ENCODE results near the gene ABCA4.
A peak's percentile ranks its signal among the peaks of the same experiment; 100 is the strongest.
"Not testable (repeated sequence)": the region's sequence is repeated elsewhere in the genome, so short reads cannot be mapped to it uniquely, and the experiment has no call there.

The ABCA4 gene

DNA sequence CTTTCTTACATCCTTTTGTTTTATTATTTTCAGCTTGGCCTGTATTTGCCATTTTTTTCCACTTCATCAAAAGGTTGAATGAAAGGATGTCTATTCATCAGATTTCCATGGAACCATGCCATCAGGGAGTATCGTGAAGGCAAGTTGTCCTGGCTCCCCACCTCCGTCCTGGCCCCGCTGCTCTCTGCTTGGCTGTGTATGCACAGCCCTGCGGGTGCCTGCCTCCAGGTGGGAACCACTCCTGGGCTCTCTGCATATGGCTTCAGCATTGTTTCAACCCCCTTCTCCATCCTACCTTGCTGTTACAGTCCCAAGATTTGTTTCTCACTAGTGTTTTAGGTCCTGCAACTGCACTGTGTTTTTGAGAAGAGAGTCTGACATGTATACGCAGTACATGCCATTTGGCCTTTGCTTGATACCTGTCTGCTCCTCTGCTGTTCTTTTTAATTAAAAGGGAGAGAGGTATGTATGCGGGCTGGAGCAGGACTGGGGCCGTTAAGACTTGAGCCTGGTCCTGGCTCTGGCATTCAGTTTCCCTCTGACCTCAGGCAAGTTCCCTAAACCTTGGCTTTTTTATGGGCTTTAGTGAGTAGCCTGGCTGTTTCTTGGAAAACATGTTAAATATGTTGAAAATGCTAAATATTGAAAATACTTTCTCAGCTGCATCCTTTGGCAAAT is 141.8 kb downstream of the ABCA4 start:
- no peak for DNase-seq
- no peak for ATAC-seq

DNA sequence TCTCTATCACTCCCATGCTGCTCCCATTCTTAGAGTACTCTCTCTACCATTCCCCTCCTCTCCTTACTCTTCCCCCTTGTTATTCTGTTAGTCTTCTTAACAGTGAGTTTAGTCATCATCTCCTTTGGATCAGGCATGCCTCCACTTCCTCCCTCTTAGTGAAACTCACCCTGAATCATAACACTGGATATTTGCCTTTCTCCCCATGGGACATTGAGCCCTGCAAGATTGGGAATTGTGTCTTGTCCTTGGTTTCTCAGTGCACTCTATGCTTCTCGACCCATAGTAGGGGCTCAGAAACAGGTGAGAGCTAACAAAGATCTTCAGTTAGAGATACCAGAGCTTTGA is 143.4 kb downstream of the ABCA4 start:
- ATAC-seq, result no peak
- no peak for DNase-seq

DNA sequence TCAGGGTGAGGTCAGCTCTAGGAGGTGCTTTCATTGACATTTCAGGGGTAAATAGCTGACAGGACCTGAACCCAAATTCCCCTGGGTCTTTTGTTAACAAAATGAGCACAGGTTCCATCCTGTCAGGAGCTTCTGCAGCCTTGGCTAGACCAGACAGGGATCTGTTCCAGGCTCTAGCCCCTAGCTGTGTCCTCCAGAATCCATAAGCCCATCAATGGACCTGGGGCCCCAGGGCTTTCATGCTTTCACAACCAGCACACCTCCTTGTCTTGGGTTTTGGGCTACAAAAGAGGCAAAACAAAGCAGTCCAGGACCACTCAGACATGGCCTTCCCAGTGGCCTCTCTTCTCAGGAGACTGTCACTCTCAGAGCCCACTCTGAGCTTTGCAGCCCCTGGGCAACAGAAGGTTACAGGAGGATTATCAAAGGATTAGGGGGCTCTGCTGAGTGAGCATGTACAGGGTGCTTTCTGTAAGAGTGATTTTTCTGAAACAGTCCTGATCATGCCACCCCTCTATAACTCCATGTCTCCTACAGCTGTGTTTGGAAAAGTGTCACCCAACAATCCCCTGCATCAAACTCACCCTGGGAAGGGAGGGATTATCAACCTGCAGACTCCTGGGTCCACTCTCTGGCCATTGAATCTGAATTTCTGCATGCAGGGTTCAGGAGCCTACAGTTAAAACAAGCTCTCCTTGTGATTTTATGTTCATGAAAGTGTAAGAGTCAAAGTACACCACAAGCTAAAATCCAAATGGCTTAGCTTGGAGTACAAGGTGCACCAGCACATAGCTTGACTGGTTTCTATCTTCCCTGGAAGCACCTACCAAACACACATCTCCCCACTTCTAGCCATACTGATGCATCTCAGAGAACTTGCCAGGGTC is 144.0 kb downstream of the ABCA4 start:
- ATAC-seq (no peak), DNase-seq (no peak)

DNA sequence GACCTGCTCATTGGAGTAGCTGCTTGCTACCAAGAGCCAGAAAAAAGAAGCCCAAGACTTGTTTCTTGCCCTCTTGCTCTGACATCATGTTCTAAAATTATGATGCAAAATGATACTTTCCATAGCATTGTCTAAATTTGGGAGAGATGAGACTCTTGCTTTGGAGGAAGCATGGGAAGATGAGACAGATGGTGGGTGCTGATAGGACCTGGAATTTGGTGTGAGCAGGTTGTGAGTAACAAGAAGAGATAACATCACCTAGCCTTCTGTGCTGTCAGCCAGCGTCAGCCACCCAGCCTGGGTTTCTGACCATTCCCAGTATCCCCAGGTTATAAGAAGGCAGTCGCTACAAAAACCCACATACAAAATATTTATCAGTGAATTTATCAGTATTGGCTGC is 144.7 kb downstream of the ABCA4 start:
- ATAC-seq (no peak), DNase-seq (no peak)

DNA sequence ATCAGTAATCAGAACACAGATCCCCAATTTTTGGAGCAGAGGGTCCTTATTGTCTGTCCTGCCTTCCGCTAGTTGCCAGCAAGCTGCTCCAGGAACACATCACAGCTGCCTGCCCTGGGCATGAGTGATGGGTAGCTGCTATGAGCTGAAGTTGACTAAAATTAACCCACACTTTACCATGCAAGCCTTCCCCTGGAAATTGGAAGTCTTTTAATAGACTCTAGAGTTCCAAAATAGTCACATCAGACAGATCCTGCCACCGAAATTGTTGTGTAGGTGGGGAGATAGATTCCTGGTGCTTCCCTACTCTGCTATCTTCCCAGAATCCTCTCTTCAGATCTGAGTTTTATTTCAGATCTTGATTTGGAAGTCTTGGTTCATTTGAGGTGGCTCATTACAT is 148.6 kb downstream of the ABCA4 start:
- no peak for DNase-seq
- no peak for ATAC-seq

DNA sequence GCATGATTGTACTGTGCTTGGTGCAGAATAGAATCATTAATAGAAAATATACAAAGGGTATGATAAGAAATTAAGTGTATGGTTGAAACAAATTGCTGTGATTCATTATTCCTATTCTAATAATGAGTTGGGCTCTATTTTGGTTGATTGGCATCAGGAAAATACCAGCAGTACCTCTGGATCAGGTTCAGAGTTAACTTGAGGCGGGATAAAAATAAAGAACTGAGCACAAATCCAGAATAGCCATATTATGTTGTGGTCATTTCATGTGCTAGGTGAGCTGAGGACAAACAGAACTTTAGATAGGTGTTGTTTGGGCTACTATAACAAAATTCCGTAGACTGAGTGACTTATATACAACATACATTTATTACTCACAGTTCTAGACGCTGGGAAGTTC is 151.1 kb downstream of the ABCA4 start:
- DNase-seq, result no peak
- no peak for ATAC-seq

DNA sequence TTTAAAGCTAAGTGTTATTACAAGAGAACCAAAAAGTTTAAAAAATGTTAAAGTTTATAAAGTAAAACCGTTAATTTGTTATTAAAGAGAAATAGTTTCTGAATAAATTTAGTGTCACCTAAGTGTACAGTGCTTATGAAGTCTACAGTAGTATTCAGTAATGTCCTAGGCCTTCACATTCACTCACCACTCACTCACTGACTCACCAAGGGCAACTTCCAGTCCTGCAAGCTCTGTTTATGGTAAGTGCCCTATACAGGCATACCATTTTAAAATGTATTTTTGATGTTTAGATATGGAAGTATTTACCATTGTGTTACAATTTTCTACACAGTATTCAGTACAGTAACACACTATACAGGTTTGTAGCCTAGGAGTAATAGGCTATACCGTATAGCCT is 151.6 kb downstream of the ABCA4 start:
- ATAC-seq, result no peak

DNA sequence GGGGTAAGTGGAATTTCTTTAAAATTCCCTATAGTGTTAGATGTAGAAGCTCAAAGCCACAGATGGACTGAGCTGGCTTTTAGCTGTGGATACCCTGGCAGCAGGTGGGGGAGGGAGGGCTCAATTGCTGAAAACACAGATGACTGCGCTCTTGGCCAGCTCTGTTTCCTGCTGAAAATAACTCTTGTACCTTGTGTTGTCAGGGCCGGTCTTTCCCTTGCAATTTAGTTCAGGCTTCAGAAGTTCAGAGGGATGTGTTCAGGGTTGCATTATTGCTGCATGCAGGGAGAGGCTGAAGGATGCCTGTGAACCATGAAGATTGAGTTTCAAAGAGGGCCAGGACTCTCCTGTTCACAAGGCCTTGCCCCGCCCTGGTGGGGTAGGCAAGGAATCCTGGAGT is 153.6 kb downstream of the ABCA4 start:
- no peak for DNase-seq

More for the DNA sequence above, 151.6 kb downstream of the ABCA4 start:
- no peak for DNase-seq

DNA sequence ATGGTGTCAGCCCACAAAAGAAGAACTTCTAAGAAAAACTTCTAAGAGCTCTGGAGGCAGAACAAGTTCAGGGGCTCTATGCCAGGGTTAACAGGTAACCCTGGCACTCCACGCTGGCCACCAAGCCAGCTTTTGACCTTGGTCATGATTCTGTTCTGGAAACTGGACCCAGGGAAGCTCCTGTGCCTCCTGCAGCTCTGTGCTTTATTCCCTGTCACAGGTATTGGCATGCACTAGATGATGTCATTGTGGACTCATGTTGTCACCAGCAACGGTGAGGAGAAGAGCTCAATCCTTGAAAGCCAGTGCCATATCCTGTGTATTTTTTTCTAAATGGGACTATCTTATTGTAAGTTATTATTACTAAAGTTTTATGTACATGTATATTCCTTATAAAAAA is 155.1 kb downstream of the ABCA4 start:
- DNase-seq (no peak), ATAC-seq (no peak)

More for the DNA sequence above, 153.6 kb downstream of the ABCA4 start:
- no peak for ATAC-seq

DNA sequence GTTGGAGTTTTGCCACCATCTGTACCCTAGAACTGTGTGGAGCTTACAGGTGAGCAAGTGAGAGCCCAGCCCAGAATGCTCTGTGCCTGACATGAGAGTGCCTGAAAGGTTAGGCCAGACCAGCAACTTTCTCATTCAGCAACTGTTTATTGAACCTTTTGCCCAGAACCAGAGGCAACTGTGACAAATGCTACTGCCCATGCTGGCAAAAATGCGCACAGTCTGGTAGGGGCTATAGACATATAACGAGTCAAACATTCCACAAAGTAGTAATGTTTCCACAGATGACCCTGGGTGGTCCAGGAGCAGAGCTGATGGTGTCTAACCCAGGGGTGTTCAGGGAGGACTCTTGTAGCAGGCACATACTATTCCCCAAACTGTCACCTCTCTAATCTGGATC is 155.7 kb downstream of the ABCA4 start:
- DNase-seq (no peak), ATAC-seq (no peak)

DNA sequence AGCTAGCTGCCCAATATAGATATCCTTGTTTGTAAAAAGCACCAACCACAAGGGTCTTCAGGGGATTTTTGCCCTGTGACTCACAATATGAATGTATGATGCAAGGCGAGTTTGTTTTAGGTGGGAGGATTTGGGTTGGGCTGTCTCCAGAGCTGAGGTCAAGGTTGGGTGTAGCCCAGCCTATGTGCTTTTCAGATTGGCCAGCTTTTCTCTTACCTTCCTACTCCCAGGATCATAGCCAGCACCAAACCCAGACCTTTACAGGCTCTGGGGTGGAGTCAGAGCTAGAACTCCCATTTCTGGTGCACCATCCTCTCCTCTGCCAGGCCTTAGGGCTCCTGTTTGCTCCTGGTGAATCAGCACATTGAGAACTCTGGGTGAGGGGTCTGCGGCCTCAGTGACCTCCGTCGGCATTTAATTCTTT is 156.2 kb downstream of the ABCA4 start:
- no peak for DNase-seq
- peak; percentile 52 for ATAC-seq

DNA sequence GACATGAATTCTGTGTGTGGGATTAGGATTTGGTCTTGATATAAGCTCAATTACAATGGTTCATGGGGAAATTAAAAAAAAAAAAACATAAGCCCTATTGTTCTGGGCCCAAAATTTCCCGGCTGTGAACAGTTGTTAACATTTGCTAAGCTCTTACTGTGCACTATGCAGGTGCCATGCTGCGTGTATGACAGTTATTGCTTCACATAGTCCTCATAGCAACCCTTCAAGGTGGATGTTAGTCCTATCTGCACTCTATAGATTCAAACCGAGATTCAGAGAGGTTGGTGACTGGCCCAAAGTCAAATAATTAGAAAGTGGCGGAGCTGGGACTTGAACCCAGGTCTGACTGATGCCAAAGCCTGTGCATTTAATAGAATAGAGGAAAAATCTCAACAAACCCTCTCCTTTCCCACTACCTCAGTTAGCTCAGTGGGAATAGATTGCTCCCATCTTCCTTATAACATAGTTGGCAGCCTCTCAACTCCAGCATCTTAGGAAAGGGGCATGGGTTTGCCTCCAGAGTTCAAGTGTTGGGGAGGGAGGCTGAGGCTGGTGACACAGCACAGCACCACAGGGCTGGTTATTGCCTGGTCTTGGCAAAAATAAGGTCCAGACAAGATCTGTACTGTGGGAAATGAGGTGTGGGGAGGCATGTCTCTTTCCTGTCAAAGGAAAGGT is 156.7 kb downstream of the ABCA4 start:
- ATAC-seq (no peak), DNase-seq (no peak)

DNA sequence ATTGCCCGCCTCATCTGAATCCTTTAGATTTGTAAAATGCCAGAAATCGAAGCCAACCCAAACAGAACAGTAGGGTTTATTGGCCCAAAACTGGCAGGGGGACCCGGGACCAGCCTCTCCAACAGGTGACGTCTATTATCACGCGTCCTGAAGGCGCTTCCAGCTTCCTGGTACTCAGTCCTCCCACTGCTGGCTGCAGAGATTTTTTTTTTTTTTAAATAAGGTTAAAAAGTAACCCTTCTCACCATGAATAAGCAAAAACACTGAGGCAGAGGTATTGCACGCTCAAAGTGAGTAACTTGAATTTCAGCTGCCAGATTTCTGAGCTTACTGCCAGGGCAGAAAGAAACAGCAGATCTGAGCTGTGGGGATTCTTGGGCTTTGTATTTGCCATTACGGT is 157.4 kb downstream of the ABCA4 start:
- ATAC-seq (no peak), DNase-seq (no peak)

DNA sequence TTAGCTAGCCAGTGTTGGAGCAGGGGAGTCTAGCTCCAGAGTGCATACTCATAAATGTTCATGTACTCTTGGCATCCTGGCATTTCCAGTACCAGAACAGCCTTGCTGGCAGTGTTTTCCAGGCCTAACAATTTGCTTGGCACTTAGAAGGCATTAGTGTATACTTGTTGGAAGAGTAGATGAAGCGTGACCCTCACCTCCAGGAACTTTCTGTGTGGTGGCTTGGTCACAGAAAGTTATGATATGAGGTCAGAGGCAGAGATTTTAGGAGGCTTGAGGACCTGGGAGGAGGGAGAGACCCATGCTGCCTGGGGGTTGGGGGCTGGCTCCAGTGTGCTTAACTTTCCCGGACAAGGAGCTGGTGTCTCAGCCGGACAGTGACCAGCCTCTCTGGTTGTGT is 159.0 kb downstream of the ABCA4 start:
- ATAC-seq (no peak), DNase-seq (no peak)

DNA sequence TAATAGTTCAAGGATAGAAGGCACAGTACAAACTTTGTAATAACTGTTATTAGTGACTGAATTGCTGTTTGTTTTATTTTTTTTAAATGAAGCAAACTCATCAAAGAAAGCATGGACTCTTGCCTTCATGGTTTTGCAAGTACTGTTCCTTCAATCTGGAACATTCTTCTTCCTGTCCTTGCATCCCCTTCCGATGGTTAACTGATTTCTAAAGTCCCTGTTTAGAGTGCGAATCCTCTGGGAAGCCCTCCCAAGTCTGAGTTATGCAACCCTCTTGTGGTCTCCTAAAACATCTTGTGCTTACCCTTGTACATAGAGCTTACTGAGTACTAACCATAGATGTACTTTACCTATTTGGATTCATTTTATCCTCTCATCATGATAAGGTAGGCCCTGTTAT is 159.5 kb downstream of the ABCA4 start:
- ATAC-seq, result no peak

DNA sequence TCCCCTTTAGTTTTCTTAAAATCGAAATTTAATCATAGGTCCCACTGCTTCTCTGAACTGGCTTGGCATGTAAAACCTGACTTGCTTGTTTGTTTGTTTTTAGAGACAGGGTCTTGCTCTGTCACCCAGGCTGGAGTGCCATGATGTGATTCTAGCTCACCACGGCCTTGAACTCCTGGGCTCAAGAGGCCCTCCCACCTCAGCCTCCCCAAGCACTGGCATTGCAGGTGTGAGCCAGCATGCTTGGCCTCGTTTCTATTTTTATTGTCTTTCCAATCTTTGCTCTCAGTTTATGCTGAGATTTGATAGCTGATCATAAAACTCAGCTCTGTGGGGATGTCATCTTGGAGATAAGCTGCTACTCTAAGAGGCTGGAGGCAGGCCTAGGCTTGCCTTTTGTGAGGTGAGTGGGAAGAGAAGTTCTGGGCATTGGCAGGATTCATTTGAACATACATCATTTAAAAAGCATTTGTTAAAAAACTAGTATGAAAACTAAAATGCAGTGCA is 160.3 kb downstream of the ABCA4 start:
- DNase-seq (no peak), ATAC-seq (no peak)

More for the DNA sequence above, 159.5 kb downstream of the ABCA4 start:
- no peak for DNase-seq

DNA sequence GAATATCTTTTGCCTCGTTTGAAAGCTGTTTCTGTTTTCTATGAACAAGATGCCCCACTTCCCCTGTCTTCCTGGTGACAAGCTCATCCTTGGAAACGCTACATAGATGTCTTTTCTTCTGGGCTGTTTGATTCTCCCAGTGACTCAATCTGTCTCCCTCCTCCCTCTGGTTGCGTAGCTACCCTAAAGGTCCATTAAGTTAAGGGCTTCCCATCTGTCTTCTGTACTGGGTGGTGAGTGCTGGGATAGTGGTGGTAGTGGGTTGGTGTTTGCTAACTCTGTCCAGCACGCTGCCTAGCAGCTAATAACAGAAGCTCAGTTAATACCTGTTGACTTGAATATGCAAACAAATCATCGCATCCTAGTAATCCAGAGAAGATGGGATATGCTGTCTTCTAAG is 161.5 kb downstream of the ABCA4 start:
- DNase-seq, result no peak
- ATAC-seq, result no peak

DNA sequence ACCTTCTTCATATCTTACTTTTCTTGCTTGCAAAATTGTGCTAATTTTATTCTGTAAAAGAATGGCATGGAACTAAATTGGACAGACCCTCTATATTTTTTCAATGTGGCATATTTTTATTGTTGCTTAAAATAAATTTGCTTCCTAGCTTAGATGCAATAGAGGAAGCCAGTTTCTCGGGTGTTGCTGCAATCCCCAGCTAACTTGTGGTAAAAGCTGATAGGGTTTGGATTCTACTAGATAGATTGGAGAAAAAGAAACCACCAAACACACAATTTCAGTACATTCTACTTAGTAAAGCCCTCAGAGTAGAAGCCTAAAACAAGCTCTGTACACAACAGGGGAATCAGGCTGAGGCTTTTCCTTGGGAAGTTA is 162.2 kb downstream of the ABCA4 start:
- ATAC-seq, result no peak
- no peak for DNase-seq

DNA sequence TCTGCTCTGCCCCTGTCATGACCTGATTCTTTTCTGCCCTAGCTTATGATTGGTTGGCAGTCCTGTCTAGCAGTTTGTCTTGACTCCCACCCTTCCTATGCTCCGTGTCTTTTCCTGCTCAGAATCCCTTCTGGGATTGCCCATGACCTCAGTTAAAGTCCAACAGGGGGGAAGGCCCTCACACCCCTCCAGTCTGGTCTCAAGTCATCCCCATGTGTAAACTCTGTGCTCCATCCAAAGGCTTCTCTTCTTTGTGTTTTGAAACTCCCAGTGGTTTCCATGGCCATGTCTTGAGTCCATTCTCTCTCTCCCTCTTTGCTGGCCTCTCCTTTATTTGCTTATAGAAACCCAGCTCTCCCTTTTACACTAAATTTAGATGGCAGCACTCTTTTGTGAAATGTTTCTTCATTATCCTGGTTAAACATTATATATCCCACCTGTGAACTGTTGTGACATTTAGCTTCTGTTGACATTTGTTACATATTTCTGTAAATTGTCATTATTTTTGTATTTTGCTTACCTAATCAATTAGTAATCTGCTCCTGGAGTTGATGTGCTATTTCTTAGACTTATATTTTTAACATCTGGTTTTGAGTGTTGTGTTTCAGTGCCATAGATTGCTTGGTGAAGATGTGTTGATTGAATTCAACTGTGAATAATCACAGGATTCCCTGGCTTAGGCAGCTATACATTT is 162.8 kb downstream of the ABCA4 start:
- DNase-seq (no peak), ATAC-seq (no peak)

DNA sequence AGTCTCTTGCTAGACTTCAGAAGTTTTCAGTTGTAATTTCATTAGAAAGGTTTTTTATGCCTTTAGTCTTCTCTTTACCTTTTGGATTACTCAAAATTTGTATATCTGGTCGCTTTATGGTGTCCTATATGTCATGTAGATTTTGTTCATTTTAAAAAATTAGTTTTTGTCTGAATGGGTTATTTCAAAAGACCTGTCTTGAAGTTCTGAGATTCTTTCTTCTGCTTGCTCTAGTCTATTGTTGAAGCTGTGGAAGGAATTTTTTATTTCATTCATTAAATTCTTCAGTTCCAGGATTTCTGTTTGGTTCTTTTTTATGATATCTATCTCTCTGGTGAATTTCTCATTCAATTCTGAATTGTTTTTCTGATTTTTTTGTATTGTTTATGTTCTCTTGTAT is 165.2 kb downstream of the ABCA4 start:
- DNase-seq (no peak), ATAC-seq (no peak)

DNA sequence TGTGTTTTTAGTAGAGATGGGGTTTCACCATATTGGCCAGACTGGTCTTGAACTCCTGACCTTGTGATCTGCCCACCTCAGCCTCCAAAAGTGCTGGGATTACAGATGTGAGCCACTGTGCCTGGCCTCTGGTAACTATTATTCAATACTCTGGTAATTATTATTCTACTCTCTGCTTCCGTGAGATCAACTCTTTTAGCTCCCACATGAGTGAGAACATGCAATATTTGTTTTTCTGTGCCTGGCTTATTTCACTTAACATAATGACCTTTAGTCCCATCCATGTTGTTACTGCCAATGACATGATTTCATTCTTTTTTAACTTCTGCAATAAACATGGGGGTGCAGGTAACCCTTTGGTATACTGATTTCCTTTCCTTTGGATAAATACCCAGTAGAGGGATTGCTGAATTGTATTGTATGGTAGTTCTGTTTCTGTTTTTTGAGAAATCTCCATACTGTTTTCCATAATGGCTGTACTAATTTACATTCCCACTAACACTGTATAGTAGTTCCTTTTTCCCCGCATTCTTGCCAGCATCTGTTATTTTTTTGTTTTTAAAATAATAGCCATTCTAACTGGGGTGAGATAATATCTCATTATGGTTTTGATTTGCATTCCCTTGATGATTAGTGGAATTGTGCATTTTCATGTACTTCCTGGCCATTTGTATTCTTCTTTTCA is 173.8 kb downstream of the ABCA4 start:
- not testable (repeated sequence) for DNase-seq, ATAC-seq

All from stimulated activated naive CD8-positive, alpha-beta T cell treated with anti-CD3 and anti-CD28 coated beads, Interleukin-15, Interleukin-2, amounts not matched to agents 100 U/mL and 50 U/mL, for 24 hours (primary cell).